K562 (cell line): ENCODE measurements around the gene ARHGAP26. TPM values are rescaled to one million over a fixed set of nuclear protein-coding genes. Genes with fewer than 3 reads are reported as not detected.

Experiments
- FOS ChIP-seq: IDR thresholded peaks from 3 replicates; pipeline ENCODE4 v1.6.1; 2011; ENCODE audit not compliant: insufficient read length; ENCODE audit errors: extremely low read depth
- FOXK1 ChIP-seq: sonication (generic); formaldehyde crosslinking; IDR thresholded peaks from 2 replicates; pipeline ENCODE4 v1.8.0; 2022; ENCODE audit warnings: missing genetic modification reagents, mild to moderate bottlenecking, borderline replicate concordance
- RBBP5 ChIP-seq: fragments of 200-600 bp; sonication (generic); IDR thresholded peaks from 2 replicates; pipeline ENCODE4 v1.6.1; 2012; ENCODE audit warnings: borderline replicate concordance, mild to moderate bottlenecking, low read length, control low read depth, inconsistent platforms; ENCODE audit not compliant: insufficient read depth, poor library complexity, severe bottlenecking
- SMC3 ChIP-seq: conservative IDR thresholded peaks from 2 replicates; pipeline ENCODE4 v1.6.1; 2011; ENCODE audit warnings: low read depth, low read length, improper control_type of control experiment; ENCODE audit not compliant: insufficient read depth
- SRSF3 ChIP-seq: fragments of 200-400 bp; formaldehyde crosslinking; IDR thresholded peaks from 2 replicates; pipeline ENCODE4 v1.6.1; 2016; ENCODE audit warnings: mild to moderate bottlenecking, low read length, moderate library complexity; ENCODE audit not compliant: insufficient read depth
- SUPT5H ChIP-seq: fragments of 450-650 bp; IDR thresholded peaks from 2 replicates; pipeline ENCODE4 v1.6.1; 2016
- TCF3 ChIP-seq: sonication (generic); formaldehyde crosslinking; IDR thresholded peaks from 2 replicates; pipeline ENCODE4 v1.4.0; 2020; ENCODE audit warnings: mild to moderate bottlenecking, missing genetic modification reagents
- THRAP3 ChIP-seq: fragments of 450-650 bp; IDR thresholded peaks from 2 replicates; pipeline ENCODE4 v1.6.1; 2016; ENCODE audit warnings: mild to moderate bottlenecking, inconsistent platforms, borderline replicate concordance
- ZNF282 ChIP-seq: sonication (generic); formaldehyde crosslinking; IDR thresholded peaks from 2 replicates; pipeline ENCODE4 v1.8.1; 2023; ENCODE audit warnings: missing genetic modification reagents
- ZNF311 ChIP-seq: fragments of 250-450 bp; sonication (Bioruptor Pico); IDR thresholded peaks from 2 replicates; pipeline ENCODE4 v1.4.0; 2020; ENCODE audit warnings: mild to moderate bottlenecking, moderate library complexity
- ZNF707 ChIP-seq: fragments of 250-450 bp; sonication (Bioruptor Pico); conservative IDR thresholded peaks from 2 replicates; pipeline ENCODE4 v1.8.0; 2022; ENCODE audit warnings: inconsistent platforms, mild to moderate bottlenecking, moderate library complexity
- polyA plus RNA-seq, 8 experiments: library from polyadenylated mRNA; depleted of rRNA in 4 of 8; stranded (reverse) in 5 of 8; unstranded in 3 of 8; fragments of >200 nt; fragmentation: Nextera tagmentation in 2 of 8; fragmentation: Illumina TruSeq in 1 of 8; extraction: Ambion mirVana in 2 of 8; extraction: Trizol in 1 of 8; gene quantifications; 2 replicates each; pipeline versions ENCODE4 v1.2.1 to v1.2.3, GENCODE V29; 2011 to 2014; ENCODE audit warnings: inconsistent platforms in 1 of 8, missing spikeins in 1 of 8
- total RNA-seq, 7 experiments: library from RNA; depleted of rRNA in 6 of 7; stranded (reverse); fragments of >200 nt in 6 of 7; fragmentation: Illumina TruSeq in 2 of 7; extraction: Trizol in 2 of 7; gene quantifications; 2 replicates each; pipeline versions ENCODE4 v1.2.1 to v1.2.3, GENCODE V29; 2011 to 2021; ENCODE audit warnings: low replicate concordance in 1 of 7
- TF ChIP-seq, protein P1 (sequence below): sonication (generic); formaldehyde crosslinking; IDR thresholded peaks from 2 replicates; pipeline ENCODE4 v1.8.0; 2022; ENCODE audit warnings: mild to moderate bottlenecking, missing genetic modification reagents, borderline replicate concordance
- TF ChIP-seq, protein P2 (sequence below): sonication (generic); formaldehyde crosslinking; IDR thresholded peaks from 2 replicates; pipeline ENCODE4 v1.8.0; 2022; ENCODE audit warnings: mild to moderate bottlenecking, missing genetic modification reagents
- TF ChIP-seq, protein P3 (sequence below): fragments of 450-650 bp; IDR thresholded peaks from 2 replicates; pipeline ENCODE4 v1.6.1; 2016; ENCODE audit warnings: missing biosample characterization, missing genetic modification characterization
- TF ChIP-seq, protein P4 (sequence below), 3 experiments: fragments of 200-800 bp in 1 of 3; sonication (Bioruptor generic) in 1 of 3; sonication (generic) in 1 of 3; formaldehyde crosslinking in 1 of 3; IDR thresholded peaks; 2 replicates each; pipeline versions ENCODE4 v1.6.1 to v1.8.0; 2016 to 2022; ENCODE audit warnings: mild to moderate bottlenecking in 2 of 3, missing compliant biosample characterization in 2 of 3, missing genetic modification characterization in 2 of 3, missing genetic modification reagents in 1 of 3

The ARHGAP26 gene
- total and polyA plus RNA-seq, 9 of the 15 experiments (the other 6 are each of a cell fraction or from before 2014, with no cell fraction given), result 0.13 to 1.1 (median 0.55) TPM

DNA sequence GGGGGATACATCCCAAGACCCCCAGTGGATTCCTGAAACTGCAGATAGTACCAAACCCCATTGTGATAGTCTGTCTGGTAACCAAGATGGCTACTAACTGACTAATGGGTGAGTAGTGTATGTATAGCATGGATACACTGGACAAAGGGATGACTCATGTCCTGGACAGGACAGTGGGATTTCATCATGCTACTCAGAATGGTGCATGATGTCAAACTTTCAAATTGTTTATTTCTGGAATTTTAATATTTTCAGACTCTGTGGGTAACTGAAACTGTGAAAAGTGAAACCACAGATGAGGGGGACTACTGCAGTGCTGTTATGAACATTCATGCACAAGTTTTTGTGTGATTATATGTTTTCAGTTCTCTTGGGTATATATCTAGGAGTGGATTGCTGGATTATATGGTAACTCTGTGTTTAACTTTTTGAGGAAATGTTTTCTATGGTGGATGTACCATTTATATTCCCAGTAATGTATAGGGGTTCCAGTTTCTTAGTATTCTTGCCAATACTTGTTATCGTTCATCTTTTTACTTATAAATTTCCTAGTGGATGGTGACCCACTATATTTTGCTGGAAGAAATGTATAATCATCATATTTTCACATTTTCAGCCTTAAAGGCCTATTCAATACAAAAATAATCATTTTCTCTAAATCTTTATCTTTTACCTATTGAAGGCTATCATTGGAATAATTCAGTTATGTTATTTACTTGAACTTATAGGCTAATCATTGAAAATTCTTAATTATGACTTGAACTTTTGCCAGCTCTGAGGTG lies 492.4 kb downstream of the ARHGAP26 start (continued):
- TF ChIP-seq, protein P1, sequence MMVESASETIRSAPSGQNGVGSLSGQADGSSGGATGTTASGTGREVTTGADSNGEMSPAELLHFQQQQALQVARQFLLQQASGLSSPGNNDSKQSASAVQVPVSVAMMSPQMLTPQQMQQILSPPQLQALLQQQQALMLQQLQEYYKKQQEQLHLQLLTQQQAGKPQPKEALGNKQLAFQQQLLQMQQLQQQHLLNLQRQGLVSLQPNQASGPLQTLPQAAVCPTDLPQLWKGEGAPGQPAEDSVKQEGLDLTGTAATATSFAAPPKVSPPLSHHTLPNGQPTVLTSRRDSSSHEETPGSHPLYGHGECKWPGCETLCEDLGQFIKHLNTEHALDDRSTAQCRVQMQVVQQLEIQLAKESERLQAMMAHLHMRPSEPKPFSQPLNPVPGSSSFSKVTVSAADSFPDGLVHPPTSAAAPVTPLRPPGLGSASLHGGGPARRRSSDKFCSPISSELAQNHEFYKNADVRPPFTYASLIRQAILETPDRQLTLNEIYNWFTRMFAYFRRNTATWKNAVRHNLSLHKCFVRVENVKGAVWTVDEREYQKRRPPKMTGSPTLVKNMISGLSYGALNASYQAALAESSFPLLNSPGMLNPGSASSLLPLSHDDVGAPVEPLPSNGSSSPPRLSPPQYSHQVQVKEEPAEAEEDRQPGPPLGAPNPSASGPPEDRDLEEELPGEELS (CRISPR knock-in tag), result no peak
- TF ChIP-seq THRAP3 (no peak), SRSF3 (no peak), TCF3 (CRISPR knock-in tag) (no peak), ZNF707 (CRISPR knock-in tag) (no peak), FOS (peak; percentile 39), ZNF282 (CRISPR knock-in tag) (no peak), SUPT5H (no peak), RBBP5 (no peak), SMC3 (no peak), ZNF311 (0 out of 2 replicates have a peak, but pooled peaks have one; percentile 77), FOXK1 (CRISPR knock-in tag) (no peak)
- TF ChIP-seq, protein P2, sequence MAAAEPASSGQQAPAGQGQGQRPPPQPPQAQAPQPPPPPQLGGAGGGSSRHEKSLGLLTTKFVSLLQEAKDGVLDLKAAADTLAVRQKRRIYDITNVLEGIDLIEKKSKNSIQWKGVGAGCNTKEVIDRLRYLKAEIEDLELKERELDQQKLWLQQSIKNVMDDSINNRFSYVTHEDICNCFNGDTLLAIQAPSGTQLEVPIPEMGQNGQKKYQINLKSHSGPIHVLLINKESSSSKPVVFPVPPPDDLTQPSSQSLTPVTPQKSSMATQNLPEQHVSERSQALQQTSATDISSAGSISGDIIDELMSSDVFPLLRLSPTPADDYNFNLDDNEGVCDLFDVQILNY (CRISPR knock-in tag), result no peak
- TF ChIP-seq, protein P3, sequence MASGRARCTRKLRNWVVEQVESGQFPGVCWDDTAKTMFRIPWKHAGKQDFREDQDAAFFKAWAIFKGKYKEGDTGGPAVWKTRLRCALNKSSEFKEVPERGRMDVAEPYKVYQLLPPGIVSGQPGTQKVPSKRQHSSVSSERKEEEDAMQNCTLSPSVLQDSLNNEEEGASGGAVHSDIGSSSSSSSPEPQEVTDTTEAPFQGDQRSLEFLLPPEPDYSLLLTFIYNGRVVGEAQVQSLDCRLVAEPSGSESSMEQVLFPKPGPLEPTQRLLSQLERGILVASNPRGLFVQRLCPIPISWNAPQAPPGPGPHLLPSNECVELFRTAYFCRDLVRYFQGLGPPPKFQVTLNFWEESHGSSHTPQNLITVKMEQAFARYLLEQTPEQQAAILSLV (tag), result 0 out of 2 replicates have a peak, but pooled peaks have one; percentile 32
- TF ChIP-seq, protein P4, sequence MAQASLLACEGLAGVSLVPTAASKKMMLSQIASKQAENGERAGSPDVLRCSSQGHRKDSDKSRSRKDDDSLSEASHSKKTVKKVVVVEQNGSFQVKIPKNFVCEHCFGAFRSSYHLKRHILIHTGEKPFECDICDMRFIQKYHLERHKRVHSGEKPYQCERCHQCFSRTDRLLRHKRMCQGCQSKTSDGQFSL (CRISPR knock-in tag; IDR thresholded peaks at IDR 0.05), result no peak
- TF ChIP-seq, protein P4 (tag; IDR thresholded peaks at IDR 0.05), result no peak
